HFF-Myc (cell line): ENCODE data around the gene SPATA31D4.
A peak's percentile ranks its signal among the peaks of the same experiment; 100 is the strongest.

Experiments
- DNase-seq: peaks from one replicate; pipeline ENCODE4 v3.0.0-alpha.2; 2011; ENCODE audit warnings: low read depth; ENCODE audit errors: extremely low read depth
- H3K4me3 ChIP-seq: replicated peaks from 2 replicates; pipeline ENCODE4 v1.5.1; 2011; ENCODE audit warnings: low read depth, mild to moderate bottlenecking, control low read depth, low read length
- CTCF ChIP-seq: IDR thresholded peaks from 2 replicates; pipeline ENCODE4 v1.5.1; 2012; ENCODE audit warnings: mild to moderate bottlenecking, low read depth, low read length, control low read depth; ENCODE audit errors: missing control alignments

SPATA31D4 gene

GRCh38 chr9:81980568-81980967 lies 52.3 kb downstream of the SPATA31D4 start:
- TF ChIP-seq CTCF: no peak

GRCh38 chr9:81981883-81982282 lies 53.7 kb downstream of the SPATA31D4 start:
- TF ChIP-seq CTCF: no peak
- DNase-seq: no peak
- no peak overlapping the region for H3K4me3 ChIP-seq

More at GRCh38 chr9:81980568-81980967, 52.3 kb downstream of the SPATA31D4 start:
- no peak overlapping the region for H3K4me3 ChIP-seq
- peak; percentile 17 for DNase-seq
